Neural progenitor cell (in vitro differentiated cells): Measurements from ENCODE around the gene CRACR2A.

Source experiments
- EZH2 ChIP-seq: fragments of 200-600 bp; sonication (generic); IDR thresholded peaks from 2 replicates; pipeline ENCODE4 v1.6.1; 2017; ENCODE audit warnings: antibody characterized with exemption, mild to moderate bottlenecking, moderate library complexity
- EZH2phosphoT487 ChIP-seq: fragments of 200-600 bp; sonication (generic); IDR thresholded peaks from 2 replicates; pipeline ENCODE4 v1.6.1; 2017; ENCODE audit warnings: antibody characterized with exemption
- TF ChIP-seq, protein P1 (sequence below): fragments of 200-600 bp; sonication (generic); IDR thresholded peaks from 2 replicates; pipeline ENCODE4 v1.5.1; 2017; ENCODE audit warnings: antibody characterized with exemption, mild to moderate bottlenecking

DNA sequence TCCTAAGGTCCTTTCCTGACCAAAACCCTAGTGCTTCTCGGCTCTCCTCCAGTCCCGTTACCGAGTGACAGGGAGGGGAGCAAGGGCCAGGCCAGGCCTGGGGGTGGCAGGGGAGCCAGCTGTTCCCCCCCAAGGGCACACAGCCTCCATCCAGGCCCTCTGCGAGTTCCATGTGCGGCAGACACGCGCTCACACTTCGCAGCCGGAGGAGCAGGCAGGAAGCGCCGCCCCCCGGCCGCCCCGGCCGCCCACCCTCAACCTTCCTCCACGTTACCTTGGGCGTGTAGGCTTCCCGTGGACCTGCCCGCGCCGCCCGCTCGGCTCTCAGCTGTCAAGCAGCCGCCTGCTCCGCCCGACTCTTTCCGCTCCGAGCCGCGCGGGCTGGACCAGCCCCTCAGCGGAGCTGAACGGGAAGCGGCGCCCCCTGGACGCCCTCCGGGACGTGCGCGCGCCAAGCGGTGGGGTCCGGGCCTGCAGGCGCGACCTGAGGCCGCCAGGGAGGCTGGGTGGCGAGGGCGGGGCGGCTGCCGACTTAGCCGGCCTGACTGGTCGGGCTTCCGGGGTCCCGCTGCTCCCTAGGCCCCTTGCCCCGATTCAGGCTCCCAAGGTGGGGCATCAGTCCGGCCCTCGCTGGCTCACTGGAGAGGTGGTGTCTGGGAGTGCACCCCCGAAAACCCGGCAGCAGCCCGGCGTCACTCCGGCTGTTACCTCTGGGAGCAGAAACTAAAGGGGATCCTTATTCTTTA lies at the start of gene CRACR2A:
- TF ChIP-seq, protein P1, sequence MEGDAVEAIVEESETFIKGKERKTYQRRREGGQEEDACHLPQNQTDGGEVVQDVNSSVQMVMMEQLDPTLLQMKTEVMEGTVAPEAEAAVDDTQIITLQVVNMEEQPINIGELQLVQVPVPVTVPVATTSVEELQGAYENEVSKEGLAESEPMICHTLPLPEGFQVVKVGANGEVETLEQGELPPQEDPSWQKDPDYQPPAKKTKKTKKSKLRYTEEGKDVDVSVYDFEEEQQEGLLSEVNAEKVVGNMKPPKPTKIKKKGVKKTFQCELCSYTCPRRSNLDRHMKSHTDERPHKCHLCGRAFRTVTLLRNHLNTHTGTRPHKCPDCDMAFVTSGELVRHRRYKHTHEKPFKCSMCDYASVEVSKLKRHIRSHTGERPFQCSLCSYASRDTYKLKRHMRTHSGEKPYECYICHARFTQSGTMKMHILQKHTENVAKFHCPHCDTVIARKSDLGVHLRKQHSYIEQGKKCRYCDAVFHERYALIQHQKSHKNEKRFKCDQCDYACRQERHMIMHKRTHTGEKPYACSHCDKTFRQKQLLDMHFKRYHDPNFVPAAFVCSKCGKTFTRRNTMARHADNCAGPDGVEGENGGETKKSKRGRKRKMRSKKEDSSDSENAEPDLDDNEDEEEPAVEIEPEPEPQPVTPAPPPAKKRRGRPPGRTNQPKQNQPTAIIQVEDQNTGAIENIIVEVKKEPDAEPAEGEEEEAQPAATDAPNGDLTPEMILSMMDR = peak; percentile 75
- TF ChIP-seq EZH2phosphoT487 = no peak
- TF ChIP-seq EZH2 = peak; percentile 56
